Measurements from ENCODE around the gene AK3. TPM values are rescaled to one million over a fixed set of nuclear protein-coding genes. Genes with fewer than 3 reads are reported as not detected.

AK3 gene
- total RNA-seq (2022; extraction: Qiagen RNA extraction; ENCODE audit: low read depth): 42.6 to 62.7 TPM (median 57.6 TPM) in 5 replicates

GRCh38 chr9:4740638-4741364 is at the start of gene AK3:
Gene AK3 (minus strand): TSS chr9:4741202. CDS start chr9:4741087, 115 bp downstream.

GRCh38 chr9:4679268-4680172 is 61.5 kb downstream of the AK3 start, which contains the start of gene CDC37L1:
Gene CDC37L1 (plus strand): TSS chr9:4679569. CDS start chr9:4679768, 199 bp downstream.

GRCh38 chr9:4666042-4666699 is 74.8 kb downstream of the AK3 start, which contains the start of gene SPATA6L:
Gene SPATA6L (minus strand): TSS chr9:4666480. CDS start chr9:4666250, 230 bp downstream.

GRCh38 chr9:4662108-4662988 is 78.7 kb downstream of the AK3 start, which contains the start of gene PLPP6:
Gene PLPP6 (plus strand): TSS chr9:4662294. CDS start chr9:4662376, 82 bp downstream.

Other genes with a start within 250 kb of the AK3 start
- gene PLPP6, start 78.9 kb downstream of the AK3 start, total RNA-seq (2022; extraction: Qiagen RNA extraction; ENCODE audit: low read depth): 6.6 to 12.0 TPM (median 10.4 TPM) in 5 replicates
- gene SPATA6L, start 74.7 kb downstream of the AK3 start, total RNA-seq (2022; extraction: Qiagen RNA extraction; ENCODE audit: low read depth): 1.6 to 2.5 TPM (median 2.3 TPM) in 5 replicates
- gene CDC37L1, start 61.6 kb downstream of the AK3 start, total RNA-seq (2022; extraction: Qiagen RNA extraction; ENCODE audit: low read depth): 7.3 to 14.2 TPM (median 13.8 TPM) in 5 replicates
- 39.6 to 50.3 TPM (median 42.5 TPM) in 5 replicates for gene RCL1, start 51.7 kb upstream of the AK3 start, total RNA-seq (2022; extraction: Qiagen RNA extraction; ENCODE audit: low read depth)
- 1.2 to 3.6 TPM (median 2.6 TPM) in 5 replicates for gene JAK2, start 244.1 kb upstream of the AK3 start, total RNA-seq (2022; extraction: Qiagen RNA extraction; ENCODE audit: low read depth)

Measured in A549 treated with RU486 at 1 μM for 4 hours (cell line).